A673 (cell line): ENCODE data around the gene GNG7.
"Not testable (repeated sequence)": the region's sequence is repeated elsewhere in the genome, so short reads cannot be mapped to it uniquely, and the experiment has no call there.

Experiments
- EZH2 ChIP-seq: fragments of 200-600 bp; sonication (generic); IDR thresholded peaks from 2 replicates; pipeline ENCODE4 v1.6.1; 2017; ENCODE audit warnings: borderline replicate concordance, low read depth, mild to moderate bottlenecking, mixed read lengths, antibody characterized with exemption, low read length; ENCODE audit not compliant: poor library complexity, severe bottlenecking
- TF ChIP-seq, protein P1 (sequence below): fragments of 300-800, 200-600 bp; sonication (generic); conservative IDR thresholded peaks from 2 replicates; pipeline ENCODE4 v1.5.1; 2017; ENCODE audit warnings: low read depth, mild to moderate bottlenecking, antibody characterized with exemption, low read length, moderate library complexity, mixed read lengths

DNA sequence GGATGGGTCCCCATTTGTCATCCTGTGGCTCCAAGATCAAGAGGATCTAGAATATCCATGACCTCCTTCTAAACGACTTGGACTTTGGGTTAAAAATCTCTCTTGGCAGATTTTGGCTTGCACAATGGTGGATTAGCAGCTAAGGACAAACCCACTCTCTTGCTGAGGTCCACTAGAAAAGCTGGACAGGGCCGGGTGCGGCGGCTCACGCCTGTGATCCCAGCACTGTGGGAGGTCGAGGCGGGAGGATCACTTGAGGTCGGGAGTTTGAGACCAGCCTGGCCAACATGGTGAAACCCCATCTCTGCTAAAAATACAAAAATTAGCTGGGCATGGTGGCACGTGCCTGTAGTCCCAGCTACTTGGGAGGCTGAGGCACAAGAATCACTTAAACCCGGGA lies 172.6 kb downstream of the GNG7 start:
- TF ChIP-seq, protein P1, sequence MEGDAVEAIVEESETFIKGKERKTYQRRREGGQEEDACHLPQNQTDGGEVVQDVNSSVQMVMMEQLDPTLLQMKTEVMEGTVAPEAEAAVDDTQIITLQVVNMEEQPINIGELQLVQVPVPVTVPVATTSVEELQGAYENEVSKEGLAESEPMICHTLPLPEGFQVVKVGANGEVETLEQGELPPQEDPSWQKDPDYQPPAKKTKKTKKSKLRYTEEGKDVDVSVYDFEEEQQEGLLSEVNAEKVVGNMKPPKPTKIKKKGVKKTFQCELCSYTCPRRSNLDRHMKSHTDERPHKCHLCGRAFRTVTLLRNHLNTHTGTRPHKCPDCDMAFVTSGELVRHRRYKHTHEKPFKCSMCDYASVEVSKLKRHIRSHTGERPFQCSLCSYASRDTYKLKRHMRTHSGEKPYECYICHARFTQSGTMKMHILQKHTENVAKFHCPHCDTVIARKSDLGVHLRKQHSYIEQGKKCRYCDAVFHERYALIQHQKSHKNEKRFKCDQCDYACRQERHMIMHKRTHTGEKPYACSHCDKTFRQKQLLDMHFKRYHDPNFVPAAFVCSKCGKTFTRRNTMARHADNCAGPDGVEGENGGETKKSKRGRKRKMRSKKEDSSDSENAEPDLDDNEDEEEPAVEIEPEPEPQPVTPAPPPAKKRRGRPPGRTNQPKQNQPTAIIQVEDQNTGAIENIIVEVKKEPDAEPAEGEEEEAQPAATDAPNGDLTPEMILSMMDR, result not testable (repeated sequence)
- not testable (repeated sequence) for TF ChIP-seq EZH2
